HG03457 (cell line): ENCODE measurements around the gene KRT15.

Experiments
- ATAC-seq: cut with Tn5 transposase; IDR thresholded peaks from one replicate; pipeline ENCODE4 v1.9.1; 2021; ENCODE audit warnings: moderate number of reproducible peaks; ENCODE audit not compliant: unreplicated experiment

The KRT15 gene

DNA sequence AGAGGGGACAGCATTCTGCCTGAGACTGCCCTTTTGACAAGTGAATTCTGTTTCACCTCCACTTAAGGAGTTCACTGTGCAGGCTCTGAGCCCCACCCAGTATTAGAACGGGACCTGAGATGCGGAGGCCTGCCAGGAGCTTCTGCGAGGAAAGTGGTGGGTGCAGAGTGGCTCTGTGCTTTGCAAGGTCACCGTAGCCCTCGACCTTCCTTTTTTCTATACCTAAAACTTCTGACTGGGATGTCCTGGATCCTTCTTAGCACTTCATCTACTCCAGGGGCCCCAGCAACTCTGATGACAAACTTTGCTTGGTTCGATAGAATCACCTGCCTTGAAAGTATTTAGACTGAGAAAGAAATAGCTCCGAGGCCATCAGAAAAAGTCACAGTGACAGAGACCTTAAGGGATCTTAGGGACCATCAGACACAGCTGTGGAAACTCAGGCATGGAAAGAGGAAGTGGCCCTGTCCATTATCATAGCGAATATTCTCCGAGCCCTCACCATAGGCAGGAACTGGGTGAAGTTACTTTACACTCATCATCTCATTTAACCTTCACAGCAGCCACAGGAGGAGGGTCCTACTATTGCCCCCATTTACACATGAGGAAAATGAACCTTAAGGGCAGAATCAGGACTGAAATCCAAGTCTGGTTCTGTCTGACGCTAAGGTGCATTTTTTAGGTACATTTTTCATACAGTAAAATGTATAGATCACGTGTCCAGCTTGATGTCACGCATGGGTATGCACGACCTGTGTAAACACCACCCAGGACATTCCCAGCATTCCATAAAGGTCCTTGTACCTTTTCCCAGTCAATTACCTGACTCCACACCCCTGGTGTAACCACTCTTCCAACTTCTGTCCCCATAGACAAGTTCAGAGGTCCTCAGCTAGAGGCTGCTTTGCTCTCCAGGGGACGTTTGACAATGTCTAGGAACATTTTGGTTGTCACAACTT lies 12.6 kb downstream of the KRT15 start:
- ATAC-seq, result no peak

GRCh38 chr17:41505007-41505808 lies 13.5 kb downstream of the KRT15 start, which contains the start of gene KRT13:
TSS of gene KRT13 (minus strand) at chr17:41505612. CDS start at chr17:41505550, 62 bp downstream.
- ATAC-seq, result no peak

DNA sequence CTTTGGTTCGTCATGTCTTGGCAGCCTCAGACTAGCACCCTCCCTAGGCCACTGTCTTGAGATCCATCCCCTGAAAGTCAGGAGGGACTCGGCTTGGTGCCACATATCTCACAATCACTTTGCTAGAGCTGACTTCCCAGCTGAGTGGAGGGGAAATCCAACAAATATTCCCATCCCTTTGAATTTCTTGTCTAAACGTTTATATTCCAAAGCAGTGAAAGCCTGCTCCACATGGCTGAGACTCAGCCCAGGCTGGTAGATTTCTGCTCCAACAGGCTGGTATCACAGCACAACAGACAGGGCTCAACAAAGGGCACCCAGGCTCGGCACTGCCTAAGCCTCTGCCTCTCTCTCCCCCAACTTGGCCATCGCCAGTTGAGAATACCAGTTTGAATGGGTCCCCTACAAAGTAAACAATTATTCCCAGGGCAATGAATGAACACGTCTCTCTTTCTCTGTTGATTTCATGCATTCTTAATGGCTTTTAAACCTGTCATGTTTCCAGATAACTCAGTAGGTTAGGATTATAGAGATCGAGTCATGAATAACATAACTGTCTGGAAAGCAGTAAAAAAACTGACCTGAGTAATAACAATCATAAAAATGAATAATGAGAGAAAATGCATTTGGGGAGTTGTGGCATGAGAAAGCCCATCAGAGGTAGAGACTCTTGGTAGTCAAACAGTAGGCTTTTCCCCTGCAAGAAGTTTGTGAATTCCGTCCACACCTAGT lies 14.3 kb downstream of the KRT15 start:
- ATAC-seq, result no peak

DNA sequence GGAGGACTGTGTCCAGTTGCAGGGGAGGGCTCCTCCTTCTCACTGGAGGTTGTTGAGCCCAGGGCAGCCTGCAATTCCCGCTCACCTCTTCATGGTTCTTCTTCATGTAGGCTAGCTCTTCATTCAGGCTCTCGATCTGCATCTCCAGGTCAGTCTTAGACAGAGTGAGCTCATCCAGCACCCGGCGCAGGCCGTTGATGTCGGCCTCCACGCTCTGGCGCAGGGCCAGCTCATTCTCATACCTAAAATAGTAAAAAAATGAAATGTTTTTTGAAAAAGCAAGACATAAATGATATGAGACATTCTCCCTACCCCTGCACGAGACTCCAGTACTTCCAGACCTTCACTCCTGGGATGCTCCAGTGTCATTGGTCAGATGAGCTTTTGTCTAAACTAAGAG lies 15.5 kb downstream of the KRT15 start:
- ATAC-seq, result no peak

GRCh38 chr17:41500131-41500911 lies 18.4 kb downstream of the KRT15 start:
- no peak for ATAC-seq

GRCh38 chr17:41499714-41500113 lies 19.0 kb downstream of the KRT15 start:
- ATAC-seq, result no peak

- no peak for ATAC-seq
These were observed 20.4 kb downstream of the KRT15 start for GRCh38 chr17:41498276-41498675.

DNA sequence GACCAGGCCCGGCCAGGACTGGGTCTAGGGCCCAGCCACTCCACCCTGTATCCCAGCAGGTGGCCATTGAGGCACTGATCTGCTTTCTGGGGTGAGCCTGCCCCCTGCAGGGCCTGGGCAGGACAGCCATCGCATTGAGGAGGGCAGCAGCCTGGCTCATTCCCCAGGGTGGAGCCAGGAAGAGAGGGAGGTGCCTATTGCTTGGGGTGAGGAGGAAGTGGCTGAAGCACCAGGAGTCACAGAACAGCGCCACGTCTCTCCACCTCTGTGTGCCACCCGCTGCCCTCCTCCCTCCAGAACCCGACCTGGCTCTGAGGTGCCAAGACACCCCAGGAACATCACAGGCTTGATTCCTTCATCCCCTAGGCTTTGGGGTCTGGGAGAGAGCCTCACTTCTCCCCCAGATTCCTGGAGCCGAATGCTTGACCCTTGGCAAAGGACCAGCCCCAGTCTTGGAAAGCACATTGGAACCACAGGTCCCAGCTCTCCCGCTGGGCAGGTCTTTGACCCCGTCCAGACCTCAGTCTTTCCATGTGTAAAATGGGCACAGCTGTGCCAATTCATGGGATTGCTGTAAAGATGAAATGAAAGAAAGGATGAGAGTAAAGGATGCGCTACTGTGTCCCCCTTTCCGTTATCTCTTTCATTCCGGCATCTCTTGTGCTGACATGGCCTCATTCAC lies 21.7 kb downstream of the KRT15 start:
- ATAC-seq, result no peak

GRCh38 chr17:41494524-41494923 lies 24.2 kb downstream of the KRT15 start:
- ATAC-seq, result no peak

DNA sequence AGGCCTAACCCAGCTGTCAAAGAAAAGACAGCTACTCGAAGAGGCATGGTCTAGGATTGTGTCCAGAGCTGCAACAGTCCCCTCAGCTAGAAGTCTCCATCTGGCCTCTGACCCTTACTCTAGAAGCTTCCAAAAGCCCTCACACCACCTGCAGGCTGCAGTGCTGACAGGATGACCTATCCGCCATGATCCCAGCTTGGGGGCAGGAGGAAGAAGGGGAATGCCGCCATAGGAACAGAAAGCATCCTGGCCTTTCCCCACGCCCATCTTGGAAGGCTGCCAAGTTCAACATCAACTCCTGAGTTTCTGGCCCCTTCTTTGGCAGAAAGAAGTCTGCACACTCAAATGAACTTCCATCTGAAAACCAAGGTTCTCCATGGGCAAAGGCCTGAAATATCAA lies 25.9 kb downstream of the KRT15 start:
- no peak for ATAC-seq

DNA sequence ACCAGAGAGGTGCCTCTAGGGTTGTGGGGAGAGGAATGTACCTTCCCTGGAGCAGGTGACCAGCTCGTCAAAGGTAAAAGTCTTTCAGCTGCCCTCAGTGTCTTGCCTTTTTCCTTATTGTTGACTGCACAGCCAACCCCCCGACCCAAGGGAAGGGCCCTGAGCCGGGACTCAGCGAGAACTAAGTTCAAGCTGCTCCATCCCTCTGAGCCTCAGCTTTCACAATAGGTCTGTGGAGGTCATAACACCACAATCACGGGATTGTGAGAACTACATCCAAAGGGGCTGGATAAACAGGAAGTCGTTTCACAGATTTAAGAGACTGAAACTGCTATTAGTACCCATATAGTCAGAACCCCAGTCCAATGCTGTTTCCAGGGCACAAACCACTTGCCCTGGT lies 26.3 kb downstream of the KRT15 start:
- ATAC-seq, result no peak

DNA sequence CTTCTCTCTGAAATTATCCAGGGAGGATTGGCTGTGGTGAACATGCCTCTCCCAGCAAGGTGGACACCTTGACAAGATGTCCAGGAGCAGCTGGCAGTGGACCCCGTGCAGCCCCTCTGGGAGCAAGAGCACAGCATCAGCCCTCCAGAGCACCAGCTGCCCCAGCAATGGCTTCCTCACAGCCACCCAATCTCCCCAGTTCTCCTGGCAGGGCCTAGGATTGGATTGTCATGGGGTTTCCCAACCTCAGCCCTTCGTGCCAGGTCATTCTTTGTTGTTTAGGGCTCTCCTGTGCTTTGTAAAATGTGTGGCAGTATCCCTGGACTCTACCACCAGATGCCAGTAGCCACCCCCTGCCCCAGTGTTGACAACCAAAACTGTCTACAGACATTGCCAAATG lies 27.2 kb downstream of the KRT15 start:
- no peak for ATAC-seq

GRCh38 chr17:41490000-41490990 lies 28.4 kb downstream of the KRT15 start:
- ATAC-seq, result no peak

DNA sequence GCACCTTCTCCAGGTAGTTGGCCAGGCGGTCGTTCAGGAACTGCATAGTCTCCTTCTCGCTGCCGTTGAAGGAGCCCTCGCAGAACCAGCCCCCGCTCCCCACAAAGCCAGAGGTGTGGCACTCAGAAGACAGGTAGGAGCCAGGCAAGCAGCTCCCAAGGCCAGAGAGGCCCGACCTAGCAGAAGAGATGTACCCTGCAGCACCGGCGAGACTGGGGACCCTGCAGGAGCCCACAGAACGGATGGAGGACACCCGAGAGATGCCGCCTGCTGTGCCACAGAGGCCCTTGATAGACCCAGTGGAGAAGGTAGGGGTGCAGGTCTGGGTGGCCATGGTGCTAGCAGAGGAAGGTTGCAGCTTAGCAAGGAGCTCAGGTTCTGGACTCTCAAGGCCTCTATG lies 29.2 kb downstream of the KRT15 start, which contains the start of gene KRT36:
Gene KRT36, minus strand, starts transcription at position 380 of the 400 bp plus-strand sequence. Its CDS starts 46 bp downstream, at position 334.
- ATAC-seq, result no peak

GRCh38 chr17:41486809-41487530 lies 31.7 kb downstream of the KRT15 start:
- no peak for ATAC-seq

- ATAC-seq, result no peak
These were observed 32.4 kb downstream of the KRT15 start for GRCh38 chr17:41486316-41486715.
